Measurements from ENCODE around the gene COX7A2L.

GRCh38 chr2:42337846-42338566 lies 23.0 kb downstream of the COX7A2L start:
- TF ChIP-seq CTCF (IDR thresholded peaks at IDR 0.05) (no peak), POLR2A (IDR thresholded peaks at IDR 0.05) (no peak)
